ENCODE data around the gene SMIM35. TPM values are rescaled to one million over a fixed set of nuclear protein-coding genes. Genes with fewer than 3 reads are reported as not detected.

Gene SMIM35
- total and polyA plus RNA-seq, 2 of the 4 experiments (the other 2 are of a cell fraction), result not detected

GRCh38 chr11:117996058-117996457, 90.7 kb downstream of the SMIM35 start:
- BruUV-seq (replicated peaks), result no TSS peak
- H3K27ac ChIP-seq (ENCODE audit: insufficient read depth, low read length), result no peak overlapping the region
- TF ChIP-seq CHD1 (IDR thresholded peaks at IDR 0.05; ENCODE audit: low read depth, low read length), result no peak
- TF ChIP-seq NFE2L2 (IDR thresholded peaks at IDR 0.05; ENCODE audit: low read depth, low read length), result no peak
- TF ChIP-seq POLR2A (IDR thresholded peaks at IDR 0.05; ENCODE audit: low read depth, low read length), result no peak
- no peak for TF ChIP-seq MAFK (IDR thresholded peaks at IDR 0.05; ENCODE audit: low read depth, low read length)
- TF ChIP-seq RFX5 (IDR thresholded peaks at IDR 0.05; ENCODE audit: low read depth, low read length), result no peak
- TF ChIP-seq FOS (IDR thresholded peaks at IDR 0.05; ENCODE audit: low read depth, low read length), result no peak
- TF ChIP-seq MAZ (IDR thresholded peaks at IDR 0.05; ENCODE audit: borderline replicate concordance, low read depth, low read length), result no peak
- no peak for TF ChIP-seq MXI1 (IDR thresholded peaks at IDR 0.05; ENCODE audit: borderline replicate concordance, low read depth, low read length)
- TF ChIP-seq ELK1 (IDR thresholded peaks at IDR 0.05; ENCODE audit: borderline replicate concordance, low read depth, low read length), result no peak
- no peak for TF ChIP-seq SMC3 (IDR thresholded peaks at IDR 0.05; ENCODE audit: low read depth, low read length)
- TF ChIP-seq RCOR1 (IDR thresholded peaks at IDR 0.05; ENCODE audit: insufficient replicate concordance, low read length), result no peak
- TF ChIP-seq CEBPB (IDR thresholded peaks at IDR 0.05; ENCODE audit: low read depth, low read length), result no peak
- TF ChIP-seq BHLHE40 (IDR thresholded peaks at IDR 0.05; ENCODE audit: low read depth, low read length), result no peak
- TF ChIP-seq USF2 (IDR thresholded peaks at IDR 0.05; ENCODE audit: low read depth, low read length), result no peak
- no peak for TF ChIP-seq RAD21 (IDR thresholded peaks at IDR 0.05; ENCODE audit: low read length)
- TF ChIP-seq, protein P1, sequence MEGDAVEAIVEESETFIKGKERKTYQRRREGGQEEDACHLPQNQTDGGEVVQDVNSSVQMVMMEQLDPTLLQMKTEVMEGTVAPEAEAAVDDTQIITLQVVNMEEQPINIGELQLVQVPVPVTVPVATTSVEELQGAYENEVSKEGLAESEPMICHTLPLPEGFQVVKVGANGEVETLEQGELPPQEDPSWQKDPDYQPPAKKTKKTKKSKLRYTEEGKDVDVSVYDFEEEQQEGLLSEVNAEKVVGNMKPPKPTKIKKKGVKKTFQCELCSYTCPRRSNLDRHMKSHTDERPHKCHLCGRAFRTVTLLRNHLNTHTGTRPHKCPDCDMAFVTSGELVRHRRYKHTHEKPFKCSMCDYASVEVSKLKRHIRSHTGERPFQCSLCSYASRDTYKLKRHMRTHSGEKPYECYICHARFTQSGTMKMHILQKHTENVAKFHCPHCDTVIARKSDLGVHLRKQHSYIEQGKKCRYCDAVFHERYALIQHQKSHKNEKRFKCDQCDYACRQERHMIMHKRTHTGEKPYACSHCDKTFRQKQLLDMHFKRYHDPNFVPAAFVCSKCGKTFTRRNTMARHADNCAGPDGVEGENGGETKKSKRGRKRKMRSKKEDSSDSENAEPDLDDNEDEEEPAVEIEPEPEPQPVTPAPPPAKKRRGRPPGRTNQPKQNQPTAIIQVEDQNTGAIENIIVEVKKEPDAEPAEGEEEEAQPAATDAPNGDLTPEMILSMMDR (conservative IDR thresholded peaks at IDR 0.05; ENCODE audit: low read depth, low read length), result no peak
- H2BK20ac ChIP-seq (ENCODE audit: low read depth, low read length), result no peak overlapping the region
- H3K4me1 ChIP-seq (ENCODE audit: control insufficient read depth, insufficient read depth, low read length), result no peaks in the 10 kb centered on the region
- no peaks in the 10 kb centered on the region for H3K9me1 ChIP-seq (ENCODE audit: insufficient read depth, low read length)
- no peak overlapping the region for H3K56ac ChIP-seq (ENCODE audit: extremely low read depth, insufficient read depth, low read length)
- no peak overlapping the region for H2BK5ac ChIP-seq (ENCODE audit: low read depth, low read length, poor library complexity, severe bottlenecking)
- H3K9ac ChIP-seq (ENCODE audit: low read depth, low read length), result no peak overlapping the region
- no peak overlapping the region for H2BK120ac ChIP-seq (ENCODE audit: low read depth, low read length)
- POLR2A ChIA-PET (ENCODE audit: unreplicated experiment), result no interaction called here
- H3K4ac ChIP-seq (ENCODE audit: low read depth, low read length), result no peak overlapping the region
- H4K5ac ChIP-seq (ENCODE audit: low read depth, low read length), result no peak overlapping the region
- dilution Hi-C loops (cut with HindIII; ENCODE audit: low sequenced_read_pairs, unreplicated experiment) (no loop called here), in situ Hi-C loops (cut with MboI; ENCODE audit: low sequenced_read_pairs) (no loop called here), intact Hi-C loops (cut with micrococcal nuclease) (no loop called here)
- H3K36me3 ChIP-seq (ENCODE audit: control insufficient read depth, insufficient read depth, low read length), result no peaks in the 10 kb centered on the region
- CTCF ChIA-PET, result no interaction called here
- H3K14ac ChIP-seq (replicated peaks; ENCODE audit: low read depth, low read length), result no peak overlapping the region
- no peak overlapping the region for H2AFZ ChIP-seq (replicated peaks; ENCODE audit: low read length, poor library complexity)
- no peak overlapping the region for H2AK9ac ChIP-seq (replicated peaks; ENCODE audit: low read depth, low read length, poor library complexity)
- DNase-seq (no peak), ATAC-seq (ENCODE audit: low read depth) (no peak)
- no peaks in the 10 kb centered on the region for H3K79me1 ChIP-seq (ENCODE audit: low read depth in 1 of 2, low read length in 2 of 2)
- no peak overlapping the region for H2AK5ac ChIP-seq (ENCODE audit: low read depth, low read length)
- H3K4me3 ChIP-seq (ENCODE audit: insufficient read depth, low read depth, low read length), result no peak overlapping the region
- no peaks in the 10 kb centered on the region; the same call in 1 of the 2 replicates for H3K27me3 ChIP-seq (ENCODE audit: control insufficient read depth, insufficient read depth, low read length)
- no peak overlapping the region for H3K18ac ChIP-seq (ENCODE audit: low read depth, low read length)
- no peaks in the 10 kb centered on the region for H4K20me1 ChIP-seq (ENCODE audit: insufficient read depth, low read length)
- H3K23ac ChIP-seq (ENCODE audit: low read depth, low read length), result no peak overlapping the region
- H3K9me3 ChIP-seq (ENCODE audit: control insufficient read depth, insufficient read depth, low read length), result no peaks in the 10 kb centered on the region
- no peak overlapping the region for H3K4me2 ChIP-seq (ENCODE audit: low read depth, low read length)
- 67% methylated on average over 1 of the region's 4 CpGs; no CpG with 5 or more reads in 1 of the 2 experiments for WGBS, 2 experiments (ENCODE audit: extremely low coverage in 2 of 2, insufficient read length in 1 of 2)
- H4K8ac ChIP-seq (ENCODE audit: low read depth in 2 of 2, low read length in 2 of 2), result no peak overlapping the region
- no peak overlapping the region for H2BK15ac ChIP-seq (ENCODE audit: low read depth, low read length)
- no peak overlapping the region for H4K91ac ChIP-seq (ENCODE audit: insufficient read depth, low read depth, low read length)
